K562 (cell line): ENCODE measurements around the gene PRXL2A. TPM values are rescaled to one million over a fixed set of nuclear protein-coding genes. Genes with fewer than 3 reads are reported as not detected.

Source experiments
- CBX3 ChIP-seq, 2 experiments: IDR thresholded peaks; 1 replicate in 1 of 2; 2 replicates in 1 of 2; pipeline ENCODE4 v1.6.1; 2012; ENCODE audit warnings: inconsistent platforms in 2 of 2, low read length in 2 of 2, borderline replicate concordance in 1 of 2, control low read depth in 1 of 2
- MEIS2 ChIP-seq: fragments of 450-650 bp; IDR thresholded peaks from 2 replicates; pipeline ENCODE4 v1.6.1; 2014; ENCODE audit warnings: mild to moderate bottlenecking; ENCODE audit not compliant: partially characterized antibody
- NCOA2 ChIP-seq, 2 experiments: fragments of 450-650 bp; IDR thresholded peaks; 2 replicates each; pipeline ENCODE4 v1.6.1; 2018; ENCODE audit warnings: mild to moderate bottlenecking in 2 of 2, moderate library complexity in 1 of 2; ENCODE audit not compliant: partially characterized antibody in 2 of 2
- POLR2A ChIP-seq: fragments of 450-650 bp; conservative IDR thresholded peaks from 2 replicates; pipeline ENCODE4 v1.6.1; 2016
- POLR2AphosphoS2 ChIP-seq: IDR thresholded peaks from 2 replicates; pipeline ENCODE4 v1.6.1; 2012; ENCODE audit warnings: low read length, improper control_type of control experiment
- ZFP36 ChIP-seq: fragments of 150-350 bp; IDR thresholded peaks from 2 replicates; pipeline ENCODE4 v1.6.1; 2018; ENCODE audit warnings: low read length, low read depth; ENCODE audit not compliant: partially characterized antibody
- ZNF444 ChIP-seq: fragments of 250-450 bp; sonication (Bioruptor Pico); IDR thresholded peaks from 2 replicates; pipeline ENCODE4 v1.4.0; 2020; ENCODE audit warnings: mild to moderate bottlenecking, moderate library complexity
- polyA plus RNA-seq, 8 experiments: library from polyadenylated mRNA; depleted of rRNA in 4 of 8; stranded (reverse) in 5 of 8; unstranded in 3 of 8; fragments of >200 nt; fragmentation: Nextera tagmentation in 2 of 8; fragmentation: Illumina TruSeq in 1 of 8; extraction: Ambion mirVana in 2 of 8; extraction: Trizol in 1 of 8; gene quantifications; 2 replicates each; pipeline versions ENCODE4 v1.2.1 to v1.2.3, GENCODE V29; 2011 to 2014; ENCODE audit warnings: inconsistent platforms in 1 of 8, missing spikeins in 1 of 8
- total RNA-seq, 7 experiments: library from RNA; depleted of rRNA in 6 of 7; stranded (reverse); fragments of >200 nt in 6 of 7; fragmentation: Illumina TruSeq in 2 of 7; extraction: Trizol in 2 of 7; gene quantifications; 2 replicates each; pipeline versions ENCODE4 v1.2.1 to v1.2.3, GENCODE V29; 2011 to 2021; ENCODE audit warnings: low replicate concordance in 1 of 7
- TF ChIP-seq, protein P1 (sequence below): fragments of 250-450 bp; sonication (Bioruptor Pico); IDR thresholded peaks from 2 replicates; pipeline ENCODE4 v1.8.0; 2022; ENCODE audit warnings: inconsistent platforms, mild to moderate bottlenecking, moderate library complexity, borderline replicate concordance
- TF ChIP-seq, protein P2 (sequence below), 2 experiments: fragments of 450-650 bp in 1 of 2; sonication (generic) in 1 of 2; formaldehyde crosslinking in 1 of 2; IDR thresholded peaks in 1 of 2; conservative IDR thresholded peaks in 1 of 2; 2 replicates each; pipeline versions ENCODE4 v1.6.1 to v1.8.1; 2016 to 2023; ENCODE audit warnings: mild to moderate bottlenecking in 2 of 2, moderate library complexity in 2 of 2, inconsistent platforms in 1 of 2, missing genetic modification reagents in 1 of 2
- TF ChIP-seq, protein P3 (sequence below): fragments of 250-450 bp; sonication (Bioruptor Pico); IDR thresholded peaks from 2 replicates; pipeline ENCODE4 v1.4.0; 2020; ENCODE audit warnings: mild to moderate bottlenecking, moderate library complexity, borderline replicate concordance
- TF ChIP-seq, protein P4 (sequence below): conservative IDR thresholded peaks from 2 replicates; pipeline ENCODE4 v1.6.1; 2011; ENCODE audit warnings: low read depth, mild to moderate bottlenecking, low read length; ENCODE audit not compliant: control insufficient read depth

Gene PRXL2A
- total and polyA plus RNA-seq, 9 of the 15 experiments (the other 6 are each of a cell fraction or from before 2014, with no cell fraction given): 0.14 to 1.2 (median 0.75) TPM

DNA sequence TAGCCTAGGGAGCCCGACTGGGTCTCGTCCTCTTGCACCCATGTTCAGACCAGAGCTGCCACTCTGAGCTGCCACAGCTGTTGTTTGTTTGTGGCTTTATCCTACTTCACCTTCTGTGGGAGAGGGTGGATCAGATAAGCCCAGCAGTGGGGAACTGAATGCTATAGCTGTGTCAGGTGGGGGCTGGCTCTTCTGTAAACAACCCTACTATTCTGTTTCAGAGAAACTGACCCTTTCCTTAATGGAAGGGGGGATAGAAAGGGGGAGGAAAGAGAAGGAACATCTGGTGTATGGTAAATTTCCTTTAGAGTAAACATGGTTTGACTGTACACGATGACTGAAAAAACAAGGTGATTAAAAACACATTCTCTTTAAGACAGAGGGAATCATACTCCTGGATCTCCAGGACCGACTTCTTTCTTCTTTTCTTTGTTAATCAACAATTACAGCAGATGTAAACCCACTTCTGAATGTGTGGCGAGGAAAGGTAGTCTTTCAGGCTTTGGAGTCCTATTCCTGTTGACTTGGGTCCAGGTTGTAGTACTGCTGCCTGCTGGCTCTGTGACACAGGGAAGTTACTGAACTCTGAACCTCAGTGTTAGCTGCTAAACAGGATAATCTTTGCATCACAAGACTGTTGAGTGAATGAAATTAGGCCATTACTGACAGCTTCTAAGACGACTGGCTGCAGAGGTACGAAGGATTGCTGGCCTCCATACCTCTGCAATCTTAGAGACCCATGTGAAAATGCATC is 6.0 kb downstream of the PRXL2A start (continued):
- TF ChIP-seq, protein P1, sequence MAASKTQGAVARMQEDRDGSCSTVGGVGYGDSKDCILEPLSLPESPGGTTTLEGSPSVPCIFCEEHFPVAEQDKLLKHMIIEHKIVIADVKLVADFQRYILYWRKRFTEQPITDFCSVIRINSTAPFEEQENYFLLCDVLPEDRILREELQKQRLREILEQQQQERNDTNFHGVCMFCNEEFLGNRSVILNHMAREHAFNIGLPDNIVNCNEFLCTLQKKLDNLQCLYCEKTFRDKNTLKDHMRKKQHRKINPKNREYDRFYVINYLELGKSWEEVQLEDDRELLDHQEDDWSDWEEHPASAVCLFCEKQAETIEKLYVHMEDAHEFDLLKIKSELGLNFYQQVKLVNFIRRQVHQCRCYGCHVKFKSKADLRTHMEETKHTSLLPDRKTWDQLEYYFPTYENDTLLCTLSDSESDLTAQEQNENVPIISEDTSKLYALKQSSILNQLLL (CRISPR knock-in tag): no peak
- TF ChIP-seq NCOA2 (IDR thresholded peaks at IDR 0.05; ENCODE audit: partially characterized antibody in 2 of 2) (no peak), POLR2AphosphoS2 (no peak), MEIS2 (peak; percentile 20), POLR2A (no peak), CBX3 (IDR thresholded peaks at IDR 0.05; ENCODE audit: borderline replicate concordance in 1 of 2, low read length in 2 of 2) (no peak), ZFP36 (no peak), ZNF444 (no peak)
- TF ChIP-seq, protein P2, sequence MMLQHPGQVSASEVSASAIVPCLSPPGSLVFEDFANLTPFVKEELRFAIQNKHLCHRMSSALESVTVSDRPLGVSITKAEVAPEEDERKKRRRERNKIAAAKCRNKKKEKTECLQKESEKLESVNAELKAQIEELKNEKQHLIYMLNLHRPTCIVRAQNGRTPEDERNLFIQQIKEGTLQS (IDR thresholded peaks at IDR 0.05): no peak
- TF ChIP-seq, protein P2 (CRISPR knock-in tag; conservative IDR thresholded peaks at IDR 0.05): no peak
- TF ChIP-seq, protein P3, sequence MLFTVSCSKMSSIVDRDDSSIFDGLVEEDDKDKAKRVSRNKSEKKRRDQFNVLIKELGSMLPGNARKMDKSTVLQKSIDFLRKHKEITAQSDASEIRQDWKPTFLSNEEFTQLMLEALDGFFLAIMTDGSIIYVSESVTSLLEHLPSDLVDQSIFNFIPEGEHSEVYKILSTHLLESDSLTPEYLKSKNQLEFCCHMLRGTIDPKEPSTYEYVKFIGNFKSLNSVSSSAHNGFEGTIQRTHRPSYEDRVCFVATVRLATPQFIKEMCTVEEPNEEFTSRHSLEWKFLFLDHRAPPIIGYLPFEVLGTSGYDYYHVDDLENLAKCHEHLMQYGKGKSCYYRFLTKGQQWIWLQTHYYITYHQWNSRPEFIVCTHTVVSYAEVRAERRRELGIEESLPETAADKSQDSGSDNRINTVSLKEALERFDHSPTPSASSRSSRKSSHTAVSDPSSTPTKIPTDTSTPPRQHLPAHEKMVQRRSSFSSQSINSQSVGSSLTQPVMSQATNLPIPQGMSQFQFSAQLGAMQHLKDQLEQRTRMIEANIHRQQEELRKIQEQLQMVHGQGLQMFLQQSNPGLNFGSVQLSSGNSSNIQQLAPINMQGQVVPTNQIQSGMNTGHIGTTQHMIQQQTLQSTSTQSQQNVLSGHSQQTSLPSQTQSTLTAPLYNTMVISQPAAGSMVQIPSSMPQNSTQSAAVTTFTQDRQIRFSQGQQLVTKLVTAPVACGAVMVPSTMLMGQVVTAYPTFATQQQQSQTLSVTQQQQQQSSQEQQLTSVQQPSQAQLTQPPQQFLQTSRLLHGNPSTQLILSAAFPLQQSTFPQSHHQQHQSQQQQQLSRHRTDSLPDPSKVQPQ (CRISPR knock-in tag): no peak
- TF ChIP-seq, protein P4, sequence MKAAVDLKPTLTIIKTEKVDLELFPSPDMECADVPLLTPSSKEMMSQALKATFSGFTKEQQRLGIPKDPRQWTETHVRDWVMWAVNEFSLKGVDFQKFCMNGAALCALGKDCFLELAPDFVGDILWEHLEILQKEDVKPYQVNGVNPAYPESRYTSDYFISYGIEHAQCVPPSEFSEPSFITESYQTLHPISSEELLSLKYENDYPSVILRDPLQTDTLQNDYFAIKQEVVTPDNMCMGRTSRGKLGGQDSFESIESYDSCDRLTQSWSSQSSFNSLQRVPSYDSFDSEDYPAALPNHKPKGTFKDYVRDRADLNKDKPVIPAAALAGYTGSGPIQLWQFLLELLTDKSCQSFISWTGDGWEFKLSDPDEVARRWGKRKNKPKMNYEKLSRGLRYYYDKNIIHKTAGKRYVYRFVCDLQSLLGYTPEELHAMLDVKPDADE: no peak
